ENCODE data around the gene MARK1. TPM values are rescaled to one million over a fixed set of nuclear protein-coding genes. Genes with fewer than 3 reads are reported as not detected.

The MARK1 gene
- total and polyA plus RNA-seq, 9 donors: 6.5 to 15.3 (median 11.7) TPM

DNA sequence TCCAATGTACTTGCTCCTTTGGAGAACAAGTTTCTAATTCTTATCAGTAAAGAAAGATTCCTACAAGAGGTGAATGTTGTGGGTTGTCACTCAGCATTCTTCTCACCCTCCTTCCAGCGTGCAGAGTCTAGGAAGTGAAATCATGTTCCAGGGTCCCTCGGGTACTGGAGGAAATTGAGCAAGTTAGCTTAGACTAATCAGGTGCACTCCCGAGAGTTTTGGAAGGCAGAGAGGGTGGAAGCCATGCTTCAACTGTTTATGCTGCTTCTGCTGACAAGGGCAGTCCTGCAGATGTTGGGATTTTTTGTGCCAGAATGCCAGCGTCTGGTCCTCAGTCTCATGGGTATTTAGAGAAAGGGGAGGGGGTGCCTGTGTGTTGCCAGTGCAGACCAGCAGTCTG lies 157.0 kb downstream of the MARK1 start:
- peaks cover 4% of the 10 kb centered on the region for H3K4me1 ChIP-seq (ENCODE audit: control insufficient read depth, insufficient read depth, low read length)
- H3K27ac ChIP-seq (ENCODE audit: low read length): no peak overlapping the region
- no peaks in the 10 kb centered on the region for H3K36me3 ChIP-seq (ENCODE audit: control insufficient read depth, insufficient read depth, low read length)
- 32% methylated on average over 3 of the region's 4 CpGs for WGBS (ENCODE audit: insufficient coverage)
- no peak for DNase-seq
- peaks cover 9% of the 10 kb centered on the region for H3K27me3 ChIP-seq (ENCODE audit: control insufficient read depth, insufficient read depth, low read length)
- H3K4me3 ChIP-seq (ENCODE audit: low read length): no peak overlapping the region
- no peaks in the 10 kb centered on the region for H3K9me3 ChIP-seq (replicated peaks; ENCODE audit: control insufficient read depth, low read depth, low read length)

DNA sequence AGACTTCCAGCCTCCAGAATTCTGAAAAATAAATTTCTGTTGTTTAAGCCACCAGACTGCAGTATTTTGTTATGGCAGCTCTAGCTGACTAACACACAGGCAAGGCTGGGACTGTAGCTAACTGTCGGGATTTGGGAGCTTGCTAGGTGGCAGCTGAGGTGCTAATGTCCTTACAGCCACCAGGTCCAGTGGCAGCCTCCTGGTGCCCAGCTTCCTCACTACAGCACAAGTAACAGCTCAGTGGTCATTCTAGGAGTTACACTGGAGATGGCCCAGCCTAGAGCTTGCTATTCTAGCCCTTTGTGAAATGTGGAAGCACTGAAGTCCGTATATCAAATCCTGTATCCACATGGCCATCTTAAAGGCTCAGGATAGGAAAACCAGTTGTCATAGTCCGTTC lies 157.9 kb downstream of the MARK1 start:
- Histone ChIP-seq H3K36me3 (ENCODE audit: control insufficient read depth, insufficient read depth, low read length) (no peaks in the 10 kb centered on the region), H3K4me3 (ENCODE audit: low read length) (no peak overlapping the region), H3K27me3 (ENCODE audit: control insufficient read depth, insufficient read depth, low read length) (peaks cover 17% of the 10 kb centered on the region), H3K9me3 (replicated peaks; ENCODE audit: control insufficient read depth, low read depth, low read length) (no peaks in the 10 kb centered on the region), H3K27ac (ENCODE audit: low read length) (no peak overlapping the region), H3K4me1 (ENCODE audit: control insufficient read depth, insufficient read depth, low read length) (peaks cover 10% of the 10 kb centered on the region)
- DNase-seq: no peak
- WGBS (ENCODE audit: insufficient coverage): 62% methylated on average over 2 of the region's 3 CpGs

DNA sequence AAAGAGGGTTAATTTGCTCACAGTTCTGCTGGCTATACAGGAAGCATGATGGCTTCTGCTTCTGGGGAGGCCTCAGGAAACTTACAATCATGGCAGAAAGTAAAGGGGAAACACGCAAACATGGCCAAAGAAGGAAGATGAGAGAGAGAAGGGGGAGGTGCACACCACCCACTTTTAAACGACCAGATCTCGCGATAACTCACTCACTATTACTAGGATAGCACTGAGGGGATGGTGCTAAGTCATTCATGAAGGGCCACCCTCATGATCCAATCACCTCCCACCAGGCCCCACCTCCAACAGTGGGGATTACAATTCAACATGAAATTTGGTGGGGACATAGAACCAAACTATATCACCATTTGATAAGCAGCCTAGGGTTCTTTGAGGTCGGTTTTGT lies 159.9 kb downstream of the MARK1 start:
- Histone ChIP-seq H3K27ac (ENCODE audit: low read length) (no peak overlapping the region), H3K4me1 (ENCODE audit: control insufficient read depth, insufficient read depth, low read length) (peaks cover 10% of the 10 kb centered on the region), H3K36me3 (ENCODE audit: control insufficient read depth, insufficient read depth, low read length) (no peaks in the 10 kb centered on the region), H3K4me3 (ENCODE audit: low read length) (no peak overlapping the region), H3K9me3 (replicated peaks; ENCODE audit: control insufficient read depth, low read depth, low read length) (no peaks in the 10 kb centered on the region), H3K27me3 (ENCODE audit: control insufficient read depth, insufficient read depth, low read length) (peaks cover 27% of the 10 kb centered on the region)
- no peak for DNase-seq
- WGBS (ENCODE audit: insufficient coverage): no CpG with 5 or more reads among the region's 5 CpGs

DNA sequence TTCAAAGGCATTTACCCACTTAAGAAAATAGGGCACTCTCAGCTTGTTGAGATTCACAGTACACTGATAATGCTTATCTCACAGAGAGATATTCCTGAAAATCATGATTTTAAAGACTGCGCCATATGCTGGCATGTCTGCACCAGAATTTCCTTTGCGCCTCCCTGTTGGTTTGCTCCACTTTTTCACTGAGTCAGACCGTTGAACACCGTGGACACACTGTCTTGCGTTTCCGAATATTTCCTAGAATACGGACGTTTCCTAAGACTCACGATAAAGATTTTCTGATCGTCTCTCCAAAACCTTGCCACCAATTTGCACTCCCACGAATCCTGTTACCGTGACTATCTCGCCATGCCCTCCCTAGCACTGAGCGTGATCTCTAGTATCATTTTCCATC lies 161.7 kb downstream of the MARK1 start:
- no peak for DNase-seq
- no peak overlapping the region for H3K27ac ChIP-seq (ENCODE audit: low read length)
- H3K36me3 ChIP-seq (ENCODE audit: control insufficient read depth, insufficient read depth, low read length): no peaks in the 10 kb centered on the region
- H3K4me3 ChIP-seq (ENCODE audit: low read length): peak overlapping the region; percentile 52
- peaks cover 10% of the 10 kb centered on the region for H3K4me1 ChIP-seq (ENCODE audit: control insufficient read depth, insufficient read depth, low read length)
- 32% methylated on average over 11 of the region's 14 CpGs for WGBS (ENCODE audit: insufficient coverage)
- no peaks in the 10 kb centered on the region for H3K9me3 ChIP-seq (replicated peaks; ENCODE audit: control insufficient read depth, low read depth, low read length)
- peaks cover 27% of the 10 kb centered on the region for H3K27me3 ChIP-seq (ENCODE audit: control insufficient read depth, insufficient read depth, low read length)

DNA sequence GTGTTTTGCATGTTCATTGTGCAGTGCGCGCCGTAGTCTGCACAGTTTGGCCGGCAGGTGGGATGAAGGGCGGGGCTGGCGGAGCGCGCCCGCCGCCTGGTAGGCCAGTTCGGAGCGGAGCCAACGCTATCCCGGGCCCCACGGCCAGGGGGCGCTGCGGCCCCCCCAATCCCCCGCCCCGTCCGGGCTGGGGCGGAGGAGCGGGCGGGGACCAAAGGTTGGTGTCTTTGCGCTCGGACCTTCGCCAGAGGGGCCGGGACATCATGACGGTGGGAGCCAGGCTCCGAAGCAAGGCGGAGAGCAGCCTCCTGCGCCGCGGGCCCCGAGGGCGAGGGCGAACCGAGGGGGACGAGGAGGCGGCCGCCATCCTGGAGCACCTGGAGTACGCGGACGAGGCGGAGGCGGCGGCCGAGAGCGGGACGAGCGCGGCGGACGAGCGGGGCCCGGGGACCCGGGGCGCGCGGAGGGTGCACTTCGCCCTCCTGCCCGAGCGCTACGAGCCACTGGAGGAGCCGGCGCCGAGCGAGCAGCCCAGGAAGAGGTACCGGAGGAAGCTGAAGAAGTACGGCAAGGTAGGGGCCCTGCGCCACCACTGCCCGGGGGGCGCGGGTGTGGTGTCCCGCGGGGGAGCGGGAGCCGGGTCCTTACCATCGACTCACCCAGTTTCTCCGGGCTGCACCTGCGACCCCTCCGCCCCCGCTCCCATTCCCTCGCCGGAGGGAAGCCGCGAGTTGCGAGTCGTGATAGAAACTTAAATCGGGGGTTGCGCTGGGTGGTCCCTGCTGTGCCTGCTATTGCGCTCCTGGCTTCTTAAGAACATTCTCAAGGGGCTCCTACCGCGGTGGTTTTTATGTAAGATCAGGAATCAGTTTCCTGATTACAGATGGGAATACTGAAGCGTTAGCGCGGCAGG lies 162.5 kb downstream of the MARK1 start, which contains the start of gene C1orf115:
Gene C1orf115 (plus strand): TSS at position 224 of the 913 bp plus-strand sequence. CDS start 40 bp downstream, at position 264.
- WGBS (ENCODE audit: insufficient coverage): under 1% methylated on average over 91 of the region's 96 CpGs

DNA sequence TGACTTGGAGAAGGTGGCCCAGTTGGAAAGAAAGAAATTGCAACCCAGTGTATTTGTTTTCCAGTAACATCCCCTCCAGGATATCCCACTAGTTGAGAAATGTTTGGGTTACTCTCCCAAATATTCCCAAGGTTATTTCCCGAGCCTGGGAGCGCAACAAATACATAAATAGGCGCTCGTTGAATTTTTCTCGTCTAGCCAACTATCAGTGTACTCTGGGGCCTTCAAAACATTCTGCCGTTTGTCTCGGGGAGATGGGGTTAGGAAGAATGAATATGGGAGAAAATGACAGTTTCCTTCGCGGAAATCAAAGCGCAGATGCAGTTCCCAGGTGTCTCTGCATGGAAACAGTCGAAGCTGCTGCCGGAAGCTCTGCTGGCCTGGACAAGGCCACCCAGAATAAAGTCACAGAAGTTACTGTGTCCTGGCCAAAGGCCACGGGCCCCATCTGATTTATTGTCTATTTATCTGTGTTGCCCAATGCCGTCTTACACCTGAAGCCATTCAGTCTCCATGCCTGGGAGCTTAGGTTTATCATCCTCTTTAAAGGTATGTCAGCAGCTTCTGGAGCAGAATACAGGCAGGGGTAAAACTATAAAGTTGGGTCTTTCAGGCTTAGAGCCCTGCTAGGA lies 163.2 kb downstream of the MARK1 start:
- no peak overlapping the region for H3K27ac ChIP-seq (ENCODE audit: low read length)
- H3K27me3 ChIP-seq (ENCODE audit: control insufficient read depth, insufficient read depth, low read length): peaks cover 27% of the 10 kb centered on the region
- peaks cover 10% of the 10 kb centered on the region for H3K4me1 ChIP-seq (ENCODE audit: control insufficient read depth, insufficient read depth, low read length)
- WGBS (ENCODE audit: insufficient coverage): 22% methylated on average over 9 of the region's 14 CpGs
- H3K9me3 ChIP-seq (replicated peaks; ENCODE audit: control insufficient read depth, low read depth, low read length): no peaks in the 10 kb centered on the region
- no peaks in the 10 kb centered on the region for H3K36me3 ChIP-seq (ENCODE audit: control insufficient read depth, insufficient read depth, low read length)
- no peak for DNase-seq
- H3K4me3 ChIP-seq (ENCODE audit: low read length): peak overlapping the region; percentile 52

More for the DNA sequence above, 162.5 kb downstream of the MARK1 start, which contains the start of gene C1orf115:
- Histone ChIP-seq H3K36me3 (ENCODE audit: control insufficient read depth, insufficient read depth, low read length) (no peaks in the 10 kb centered on the region), H3K27ac (ENCODE audit: low read length) (no peak within 1 kb of the TSS), H3K27me3 (ENCODE audit: control insufficient read depth, insufficient read depth, low read length) (peaks cover 27% of the 10 kb centered on the region), H3K9me3 (replicated peaks; ENCODE audit: control insufficient read depth, low read depth, low read length) (no peaks in the 10 kb centered on the region), H3K4me1 (ENCODE audit: control insufficient read depth, insufficient read depth, low read length) (peaks cover 10% of the 10 kb centered on the region), H3K4me3 (ENCODE audit: low read length) (peak within 1 kb of the TSS; percentile 52)
- peak; percentile 69 for DNase-seq

DNA sequence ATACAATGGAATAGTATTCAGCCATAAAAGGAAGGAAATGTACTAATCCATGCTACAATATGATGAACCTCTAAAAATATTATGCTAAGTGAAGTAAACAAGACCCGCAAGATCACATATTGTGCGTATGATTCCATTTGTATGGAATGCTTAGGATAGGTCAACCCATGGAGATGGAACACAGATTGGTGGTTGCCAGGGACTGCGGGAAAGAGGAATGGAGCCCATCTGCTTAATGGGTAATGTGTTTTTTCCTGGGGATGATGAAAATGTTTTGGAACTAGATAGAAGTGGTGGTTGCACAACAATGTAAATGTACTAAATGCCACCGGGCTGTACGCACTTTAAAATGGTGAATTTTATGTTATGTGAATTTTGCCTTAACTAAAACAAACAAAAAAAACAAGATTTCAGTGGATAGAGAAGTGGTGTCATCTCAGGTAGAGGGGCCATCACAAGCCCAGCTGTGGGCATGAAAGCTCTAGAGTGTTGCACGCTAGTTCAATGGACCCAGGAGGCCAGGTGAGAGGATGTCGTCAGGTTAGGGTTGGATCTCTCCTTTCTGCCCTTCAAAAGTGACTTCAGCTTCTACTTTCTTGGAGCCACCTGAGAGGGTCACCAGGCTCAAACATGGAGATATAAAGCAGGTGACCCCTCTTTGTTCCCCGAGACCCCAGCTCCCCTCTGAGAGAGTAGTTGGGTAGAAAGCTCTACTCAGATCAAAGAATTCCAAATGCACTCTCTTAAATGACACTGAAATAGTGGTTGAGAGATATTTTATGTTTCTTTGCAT lies 164.7 kb downstream of the MARK1 start:
- 65% methylated on average over 2 of the region's 8 CpGs for WGBS (ENCODE audit: insufficient coverage)
- no peaks in the 10 kb centered on the region for H3K9me3 ChIP-seq (replicated peaks; ENCODE audit: control insufficient read depth, low read depth, low read length)
- peaks cover 27% of the 10 kb centered on the region for H3K27me3 ChIP-seq (ENCODE audit: control insufficient read depth, insufficient read depth, low read length)
- no peak overlapping the region for H3K4me3 ChIP-seq (ENCODE audit: low read length)
- no peak overlapping the region for H3K27ac ChIP-seq (ENCODE audit: low read length)
- DNase-seq: no peak
- no peaks in the 10 kb centered on the region for H3K36me3 ChIP-seq (ENCODE audit: control insufficient read depth, insufficient read depth, low read length)
- H3K4me1 ChIP-seq (ENCODE audit: control insufficient read depth, insufficient read depth, low read length): peaks cover 10% of the 10 kb centered on the region

DNA sequence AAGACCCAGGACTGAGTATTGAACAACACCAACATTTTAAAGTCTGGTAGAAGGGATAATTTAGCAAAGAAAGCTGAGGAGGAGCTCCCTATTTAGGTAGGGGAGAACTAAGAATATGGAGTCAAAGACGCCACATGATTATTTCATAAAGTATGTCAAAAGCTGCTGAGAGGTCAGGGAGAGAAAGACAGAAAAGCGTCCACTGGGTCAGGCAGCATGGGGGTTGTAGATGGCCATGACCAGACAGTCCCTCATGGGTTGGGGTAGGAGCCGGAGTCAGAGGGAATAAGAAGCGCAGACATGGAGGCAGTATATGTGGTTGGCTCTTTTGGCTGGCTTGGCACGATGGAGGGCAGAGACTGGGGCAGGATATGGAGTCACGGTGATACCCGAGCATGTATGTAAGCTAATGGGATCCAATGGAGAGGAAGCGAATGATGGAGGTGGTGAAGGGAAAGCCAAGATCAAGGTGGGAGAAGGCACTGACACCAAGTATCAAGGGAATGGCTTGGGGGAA lies 167.0 kb downstream of the MARK1 start:
- 92% methylated on average over 8 of the region's 8 CpGs for WGBS (ENCODE audit: insufficient coverage)
- DNase-seq: no peak

DNA sequence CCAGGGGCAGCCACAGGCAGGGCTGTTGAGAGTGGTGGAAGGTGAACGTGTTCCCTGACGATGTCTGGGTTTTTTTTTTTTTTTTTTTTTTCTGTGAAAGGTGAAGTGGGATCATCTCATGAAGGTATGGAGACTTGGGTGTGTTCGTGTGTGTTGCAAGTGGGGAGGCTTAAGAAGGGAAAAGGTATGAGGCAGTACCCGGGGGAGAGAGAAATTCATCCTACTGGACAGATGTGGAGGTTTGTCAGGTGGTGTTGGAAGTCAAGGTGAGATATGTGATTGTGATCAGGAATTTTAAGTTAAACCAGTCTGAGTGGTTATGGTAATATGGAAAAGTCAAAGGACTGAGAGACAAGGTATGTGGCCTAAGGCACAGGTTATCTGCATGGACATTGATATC lies 167.5 kb downstream of the MARK1 start:
- Histone ChIP-seq H3K27ac (ENCODE audit: low read length) (no peak overlapping the region), H3K9me3 (replicated peaks; ENCODE audit: control insufficient read depth, low read depth, low read length) (no peaks in the 10 kb centered on the region), H3K4me3 (ENCODE audit: low read length) (no peak overlapping the region), H3K36me3 (ENCODE audit: control insufficient read depth, insufficient read depth, low read length) (no peaks in the 10 kb centered on the region), H3K4me1 (ENCODE audit: control insufficient read depth, insufficient read depth, low read length) (peaks cover 4% of the 10 kb centered on the region), H3K27me3 (ENCODE audit: control insufficient read depth, insufficient read depth, low read length) (peaks cover 14% of the 10 kb centered on the region)
- DNase-seq: no peak
- WGBS (ENCODE audit: insufficient coverage): 85% methylated on average over 4 of the region's 4 CpGs

More for the DNA sequence above, 167.0 kb downstream of the MARK1 start:
- Histone ChIP-seq H3K27ac (ENCODE audit: low read length) (no peak overlapping the region), H3K4me1 (ENCODE audit: control insufficient read depth, insufficient read depth, low read length) (peaks cover 5% of the 10 kb centered on the region), H3K27me3 (ENCODE audit: control insufficient read depth, insufficient read depth, low read length) (peaks cover 18% of the 10 kb centered on the region), H3K9me3 (replicated peaks; ENCODE audit: control insufficient read depth, low read depth, low read length) (no peaks in the 10 kb centered on the region), H3K36me3 (ENCODE audit: control insufficient read depth, insufficient read depth, low read length) (no peaks in the 10 kb centered on the region), H3K4me3 (ENCODE audit: low read length) (no peak overlapping the region)
